ENCODE results near the gene PIAS1. TPM values are rescaled to one million over a fixed set of nuclear protein-coding genes. Genes with fewer than 3 reads are reported as not detected.
A peak's percentile ranks its signal among the peaks of the same experiment; 100 is the strongest.
"Not testable (repeated sequence)": the region's sequence is repeated elsewhere in the genome, so short reads cannot be mapped to it uniquely, and the experiment has no call there.

Gene PIAS1
- total RNA-seq (2014; rRNA removed; shearing (Covaris generic)): 23.0 and 26.9 TPM in 2 replicates
- 12.5 and 18.0 TPM in 2 replicates for polyA plus RNA-seq (2015; cell fraction: cytosol; rRNA removed)
- polyA plus RNA-seq (2015; cell fraction: nucleus; rRNA removed): 39.9 and 41.2 TPM in 2 replicates

DNA sequence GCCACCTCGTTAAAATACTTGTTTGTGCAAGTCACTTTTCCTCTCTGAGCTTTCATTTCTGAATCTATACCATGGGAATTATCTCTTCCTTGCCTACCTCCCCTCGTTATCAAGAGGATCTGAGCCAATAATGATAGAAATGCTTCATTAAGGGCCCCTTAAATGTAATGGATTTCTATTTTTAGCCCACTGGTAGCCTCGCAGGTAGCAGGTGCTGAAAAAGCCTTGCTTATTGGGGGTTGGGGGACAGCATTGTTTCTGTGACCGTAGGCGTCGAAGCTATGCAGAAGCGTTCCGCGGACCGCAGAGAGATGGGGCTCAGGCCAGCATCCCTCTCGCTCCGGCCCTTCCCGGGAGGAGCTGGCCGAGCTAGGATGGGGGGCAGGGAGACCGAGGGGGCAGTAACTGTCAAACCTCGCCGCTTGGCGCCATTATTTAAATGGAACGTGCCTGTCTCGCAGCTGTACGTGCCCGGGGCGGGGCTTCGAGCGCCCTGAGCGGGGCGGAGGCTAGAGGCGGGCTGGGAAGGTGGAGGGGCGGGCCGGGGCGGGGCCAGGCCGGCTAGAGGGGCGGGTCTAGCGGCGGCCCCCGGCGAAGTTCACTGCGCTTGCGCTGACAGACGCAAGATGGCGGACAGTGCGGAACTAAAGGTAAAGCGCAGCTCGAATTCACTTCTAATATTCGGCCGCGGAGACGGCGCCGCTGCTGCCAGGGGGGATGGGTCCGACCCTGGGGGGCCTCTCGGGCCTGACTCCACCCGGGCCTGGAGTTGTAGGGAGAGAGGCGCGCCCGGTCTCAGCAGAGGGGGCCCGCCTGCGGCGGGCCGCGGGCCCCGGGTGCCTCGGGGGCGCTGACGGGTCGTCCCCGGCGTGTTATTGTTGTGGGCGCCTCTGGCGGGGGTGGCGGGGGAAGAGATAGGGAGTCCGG lies at the start of gene PIAS1:
TSS of gene PIAS1 (plus strand) at position 615 of the 927 bp plus-strand sequence. CDS start at position 627, 12 bp downstream.
- in situ Hi-C loops (cut with HindIII; ENCODE audit: low pct_unique_long_range_greater_than_20kb, low sequenced_read_pairs): no loop called here

DNA sequence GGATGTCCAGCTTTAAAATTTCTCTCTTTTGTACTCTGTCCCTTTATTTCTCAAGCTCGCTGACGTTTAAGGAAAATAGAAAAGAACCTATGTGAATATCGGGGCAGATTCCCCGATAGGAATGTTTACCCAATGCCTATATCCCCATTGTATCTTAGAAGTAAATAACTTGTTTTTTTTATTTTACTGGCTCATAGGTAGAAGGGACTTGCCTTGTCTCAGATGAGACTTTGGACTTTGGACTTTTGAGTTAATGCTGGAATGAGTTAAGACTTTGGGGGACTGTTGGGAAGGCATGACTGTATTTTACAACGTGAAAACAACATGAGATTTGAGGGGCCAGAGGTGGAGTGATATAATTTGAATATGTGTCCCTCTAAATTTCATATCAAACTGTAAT lies 46.5 kb upstream of the PIAS1 start:
- DNase-seq (ENCODE audit: low read depth, low spot score); in situ Hi-C loops (cut with HindIII; ENCODE audit: low pct_unique_long_range_greater_than_20kb, low sequenced_read_pairs): not testable (repeated sequence)

More for the DNA sequence above, at the start of gene PIAS1:
- DNase-seq (ENCODE audit: low read depth, low spot score): peak; percentile 92

- in situ Hi-C loops (cut with HindIII; ENCODE audit: low pct_unique_long_range_greater_than_20kb, low sequenced_read_pairs): no loop called here
- DNase-seq (ENCODE audit: low read depth, low spot score): no peak
Measured at GRCh38 chr15:68010361-68011153, 43.6 kb upstream of the PIAS1 start.

DNA sequence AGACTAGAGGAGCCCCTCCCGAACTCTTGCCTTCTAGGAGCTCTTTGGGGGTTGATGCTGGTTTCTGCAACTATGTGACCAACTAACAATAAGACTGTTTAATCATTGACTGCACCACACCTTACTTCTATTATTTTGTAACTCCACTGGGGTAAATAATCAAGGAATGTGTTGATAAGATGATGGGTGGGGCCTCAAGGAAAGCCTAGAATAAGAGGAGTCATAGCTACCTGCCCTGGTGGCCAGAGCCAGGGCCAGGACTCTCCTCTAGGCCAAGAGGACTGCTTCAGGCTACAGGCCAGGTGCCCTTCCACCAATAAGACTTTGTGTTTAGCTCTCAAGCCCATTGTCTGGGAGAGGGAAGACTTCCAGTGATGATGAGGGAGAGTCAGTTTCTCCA lies 41.2 kb upstream of the PIAS1 start:
- DNase-seq (ENCODE audit: low read depth, low spot score): no peak
- in situ Hi-C loops (cut with HindIII; ENCODE audit: low pct_unique_long_range_greater_than_20kb, low sequenced_read_pairs): no loop called here

DNA sequence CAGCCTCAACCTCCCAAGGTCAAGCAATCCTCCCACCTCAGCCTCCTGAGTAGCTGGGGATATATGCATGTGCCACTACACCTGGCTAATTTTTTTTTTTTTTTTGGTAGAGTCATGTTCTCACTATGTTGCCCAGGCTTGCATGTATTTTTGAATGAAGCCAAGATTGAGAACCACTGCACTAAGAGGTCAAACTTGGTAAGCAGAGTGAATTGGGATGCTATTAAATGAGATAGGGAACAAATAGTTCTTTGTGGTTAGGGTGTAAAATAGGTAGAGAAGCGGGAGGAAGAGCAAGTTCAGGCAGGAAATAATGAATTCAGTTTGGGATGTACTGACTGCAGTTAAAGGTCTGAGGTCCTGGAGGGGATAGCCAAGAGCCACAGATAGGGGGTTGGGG lies 39.9 kb upstream of the PIAS1 start:
- no peak for DNase-seq (ENCODE audit: low read depth, low spot score)
- in situ Hi-C loops (cut with HindIII; ENCODE audit: low pct_unique_long_range_greater_than_20kb, low sequenced_read_pairs): no loop called here

DNA sequence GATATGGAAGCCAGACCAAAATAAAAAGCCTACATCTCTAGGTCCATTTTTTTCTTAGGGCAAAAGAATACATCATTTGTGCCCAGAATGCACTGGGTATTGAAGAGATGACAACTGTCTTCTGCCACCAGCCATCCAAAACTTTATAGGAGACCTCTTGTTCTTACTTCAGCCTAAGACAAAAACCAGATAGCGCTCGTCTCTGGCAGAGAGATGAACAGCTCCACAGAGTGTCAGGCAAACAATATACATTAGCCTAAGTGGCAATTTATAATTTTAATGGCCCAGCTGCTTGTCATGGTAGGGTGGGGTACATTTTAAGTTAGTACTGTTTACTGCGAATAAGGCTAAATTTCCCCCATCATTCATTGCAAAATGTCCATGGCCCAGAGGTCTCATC lies 38.9 kb upstream of the PIAS1 start:
- no peak for DNase-seq (ENCODE audit: low read depth, low spot score)

DNA sequence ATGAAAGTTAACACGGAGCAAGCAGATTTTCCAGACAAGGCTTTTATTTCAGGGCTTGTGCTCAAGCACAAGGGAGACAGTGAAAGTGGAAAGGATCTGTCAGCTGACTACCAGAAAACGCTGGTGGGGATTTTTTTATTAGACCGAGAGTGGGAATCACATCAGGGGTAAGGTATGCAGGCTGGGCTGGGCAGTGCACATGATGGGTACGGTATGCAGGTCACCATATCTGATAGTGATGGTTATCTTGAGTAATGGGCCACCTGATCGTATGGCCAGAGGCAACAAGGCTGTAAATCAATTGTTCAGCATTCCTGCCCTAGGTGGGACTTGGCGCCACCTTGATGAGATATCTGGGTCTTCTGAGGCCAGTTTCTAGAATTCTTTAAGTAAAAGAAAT lies 36.9 kb upstream of the PIAS1 start:
- no peak for DNase-seq (ENCODE audit: low read depth, low spot score)
- in situ Hi-C loops (cut with HindIII; ENCODE audit: low pct_unique_long_range_greater_than_20kb, low sequenced_read_pairs): no loop called here

More for the DNA sequence above, 38.9 kb upstream of the PIAS1 start:
- in situ Hi-C loops (cut with HindIII; ENCODE audit: low pct_unique_long_range_greater_than_20kb, low sequenced_read_pairs): no loop called here

DNA sequence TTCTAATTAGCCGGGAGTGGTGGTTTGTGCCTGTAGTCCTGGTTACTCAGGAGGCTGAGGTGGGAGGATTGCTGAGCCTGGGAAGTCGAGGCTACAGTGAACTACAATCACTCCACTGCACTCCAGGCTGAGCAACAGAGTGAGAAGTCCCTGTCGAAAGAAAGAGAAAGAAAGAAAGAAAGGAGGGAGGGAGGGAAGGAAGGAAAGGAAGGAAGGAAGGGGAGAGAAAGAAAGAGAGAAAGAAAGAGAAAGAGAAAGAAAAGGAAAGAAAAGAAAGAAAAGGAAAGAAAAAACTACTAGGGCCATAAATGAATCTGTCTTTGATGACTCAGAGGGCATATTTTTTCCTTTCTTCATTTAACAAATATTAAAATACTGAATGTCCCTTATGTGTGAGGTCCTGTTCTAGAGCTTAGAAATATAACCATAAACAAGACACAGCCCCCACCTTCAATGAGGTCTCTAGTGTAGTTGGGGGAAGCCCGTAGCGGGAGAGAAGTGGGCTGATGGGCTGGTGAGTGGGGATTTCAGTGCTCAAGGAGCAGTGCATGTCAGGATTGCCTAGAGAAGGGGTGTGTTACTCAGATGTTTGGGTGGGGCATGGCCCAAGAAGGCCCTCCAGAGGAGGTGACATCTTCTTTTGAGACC lies 35.2 kb upstream of the PIAS1 start:
- in situ Hi-C loops (cut with HindIII; ENCODE audit: low pct_unique_long_range_greater_than_20kb, low sequenced_read_pairs): no loop called here
- no peak for DNase-seq (ENCODE audit: low read depth, low spot score)

DNA sequence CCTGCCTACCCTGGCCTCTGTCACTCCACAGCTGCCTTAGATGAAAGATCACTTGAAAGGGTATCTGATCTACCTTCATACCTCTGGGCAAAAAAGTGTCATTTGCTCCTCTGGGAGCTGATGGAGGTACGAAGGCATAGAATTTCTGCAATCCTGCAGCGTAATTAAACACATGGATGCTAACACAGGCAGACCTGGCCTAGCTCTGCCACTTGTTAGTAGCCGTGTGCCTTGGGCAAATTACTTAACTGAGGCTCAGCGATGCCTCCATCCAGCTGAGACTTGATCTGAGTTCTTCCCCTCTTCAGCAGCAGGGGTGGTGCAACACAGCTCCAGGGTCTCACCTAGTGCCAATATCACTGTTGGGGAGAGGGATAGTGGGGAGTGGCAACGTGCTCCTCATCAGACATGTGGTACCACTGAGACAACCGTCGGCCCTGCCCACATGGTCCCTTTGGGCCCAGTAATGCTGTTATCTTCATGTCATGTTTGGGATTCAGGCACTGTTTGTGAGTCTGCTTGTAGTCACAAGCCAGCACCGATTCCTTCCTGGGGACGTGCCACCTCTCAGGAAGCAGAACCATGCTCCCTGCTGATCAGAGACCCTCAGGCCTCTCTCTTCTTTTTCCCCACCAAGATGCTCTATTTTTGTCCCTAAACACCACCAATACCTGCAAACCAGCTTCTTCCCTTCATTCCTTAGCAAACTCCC lies 34.1 kb upstream of the PIAS1 start:
- DNase-seq (ENCODE audit: low read depth, low spot score): no peak
- in situ Hi-C loops (cut with HindIII; ENCODE audit: low pct_unique_long_range_greater_than_20kb, low sequenced_read_pairs): no loop called here

GRCh38 chr15:68020685-68021084 lies 33.4 kb upstream of the PIAS1 start:
- in situ Hi-C loops (cut with HindIII; ENCODE audit: low pct_unique_long_range_greater_than_20kb, low sequenced_read_pairs): no loop called here
- DNase-seq (ENCODE audit: low read depth, low spot score): no peak

DNA sequence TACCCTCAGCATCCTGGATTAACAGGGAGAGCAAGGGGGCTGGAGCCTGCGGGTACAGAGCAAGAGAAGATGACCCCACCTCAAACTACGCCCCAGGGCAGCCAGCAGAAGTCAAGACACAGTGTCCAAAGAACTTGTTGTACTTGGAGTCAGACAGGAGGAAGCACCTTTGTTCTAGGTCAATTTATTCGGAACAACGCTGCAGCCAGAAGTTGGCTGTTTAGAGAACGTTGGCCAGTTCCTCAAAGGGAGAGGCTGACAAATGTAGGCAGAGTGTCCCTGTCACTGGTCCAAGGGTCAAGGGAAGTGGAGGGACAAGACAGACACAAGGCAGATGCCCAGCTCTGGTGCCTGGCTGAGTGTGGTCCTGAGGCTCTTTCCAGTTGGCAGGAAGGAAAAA lies 32.1 kb upstream of the PIAS1 start:
- no peak for DNase-seq (ENCODE audit: low read depth, low spot score)
- in situ Hi-C loops (cut with HindIII; ENCODE audit: low pct_unique_long_range_greater_than_20kb, low sequenced_read_pairs): no loop called here

DNA sequence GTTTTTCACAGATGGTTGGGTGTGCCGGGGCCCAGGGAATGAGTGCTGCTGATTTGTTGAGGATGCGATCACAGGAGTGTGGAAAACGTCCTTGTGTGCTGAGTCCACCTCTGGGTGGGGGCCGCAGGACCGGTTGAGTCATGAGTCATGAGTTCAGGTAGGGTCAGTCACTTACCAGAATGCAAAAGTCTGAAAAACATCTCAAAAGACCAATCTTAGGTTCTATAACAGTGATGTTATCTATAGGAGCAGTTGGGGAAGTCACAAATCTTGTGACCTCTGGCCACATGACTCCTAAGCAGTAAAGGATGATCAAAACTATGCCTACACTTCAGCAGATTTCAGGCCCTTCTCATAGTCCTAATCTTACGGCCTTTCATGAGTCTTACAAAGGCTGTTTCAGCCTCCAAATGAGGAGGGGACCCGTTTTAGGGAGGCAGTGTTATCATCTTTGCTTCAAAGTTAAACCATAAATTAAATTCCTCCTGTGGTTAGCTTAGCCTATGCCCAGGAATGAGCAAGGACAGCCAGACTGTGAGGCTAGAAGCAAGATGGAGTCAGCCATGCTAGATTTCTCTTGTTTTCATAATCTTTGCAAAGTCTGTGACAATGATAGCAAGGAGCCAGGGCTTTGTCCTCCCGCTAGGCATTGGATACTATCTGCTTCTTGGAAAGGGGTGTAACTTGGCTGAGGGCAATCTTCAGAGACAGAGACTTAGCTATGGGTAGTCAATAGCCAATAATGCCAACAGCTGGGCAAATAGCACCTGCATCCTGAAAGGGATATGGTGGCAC lies 30.6 kb upstream of the PIAS1 start:
- DNase-seq (ENCODE audit: low read depth, low spot score): no peak
- in situ Hi-C loops (cut with HindIII; ENCODE audit: low pct_unique_long_range_greater_than_20kb, low sequenced_read_pairs): no loop called here

DNA sequence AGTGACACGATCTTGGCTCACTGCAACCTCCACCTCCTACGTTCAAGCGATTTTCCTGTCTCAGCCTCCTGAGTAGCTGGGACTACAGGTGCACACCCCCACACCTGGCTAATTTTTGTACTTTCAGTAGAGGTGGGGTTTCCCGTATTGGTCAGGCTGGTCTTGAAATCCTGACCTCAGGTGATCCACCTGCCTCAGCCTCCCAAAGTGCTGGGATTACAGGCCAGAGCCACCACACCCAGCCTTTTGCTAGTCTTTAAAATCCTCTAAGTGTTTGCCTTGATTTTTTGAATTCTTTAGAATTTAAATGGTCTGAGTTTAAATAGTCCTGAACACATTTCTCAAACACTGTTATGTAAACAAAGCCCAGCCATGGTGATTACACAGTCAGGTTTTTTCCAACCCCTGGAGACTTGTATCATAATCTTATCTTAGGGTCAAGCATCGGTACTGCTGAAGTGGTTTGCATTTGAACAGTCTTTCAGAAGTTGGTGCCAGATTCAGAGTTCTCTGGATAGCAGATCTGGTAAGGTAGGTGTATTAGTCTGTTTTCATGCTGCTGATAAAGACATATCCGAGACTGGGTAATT lies 28.2 kb upstream of the PIAS1 start:
- in situ Hi-C loops (cut with HindIII; ENCODE audit: low pct_unique_long_range_greater_than_20kb, low sequenced_read_pairs): no loop called here
- no peak for DNase-seq (ENCODE audit: low read depth, low spot score)

- in situ Hi-C loops (cut with HindIII; ENCODE audit: low pct_unique_long_range_greater_than_20kb, low sequenced_read_pairs): no loop called here
- no peak for DNase-seq (ENCODE audit: low read depth, low spot score)
Measured at GRCh38 chr15:68027388-68027787, 26.7 kb upstream of the PIAS1 start.

DNA sequence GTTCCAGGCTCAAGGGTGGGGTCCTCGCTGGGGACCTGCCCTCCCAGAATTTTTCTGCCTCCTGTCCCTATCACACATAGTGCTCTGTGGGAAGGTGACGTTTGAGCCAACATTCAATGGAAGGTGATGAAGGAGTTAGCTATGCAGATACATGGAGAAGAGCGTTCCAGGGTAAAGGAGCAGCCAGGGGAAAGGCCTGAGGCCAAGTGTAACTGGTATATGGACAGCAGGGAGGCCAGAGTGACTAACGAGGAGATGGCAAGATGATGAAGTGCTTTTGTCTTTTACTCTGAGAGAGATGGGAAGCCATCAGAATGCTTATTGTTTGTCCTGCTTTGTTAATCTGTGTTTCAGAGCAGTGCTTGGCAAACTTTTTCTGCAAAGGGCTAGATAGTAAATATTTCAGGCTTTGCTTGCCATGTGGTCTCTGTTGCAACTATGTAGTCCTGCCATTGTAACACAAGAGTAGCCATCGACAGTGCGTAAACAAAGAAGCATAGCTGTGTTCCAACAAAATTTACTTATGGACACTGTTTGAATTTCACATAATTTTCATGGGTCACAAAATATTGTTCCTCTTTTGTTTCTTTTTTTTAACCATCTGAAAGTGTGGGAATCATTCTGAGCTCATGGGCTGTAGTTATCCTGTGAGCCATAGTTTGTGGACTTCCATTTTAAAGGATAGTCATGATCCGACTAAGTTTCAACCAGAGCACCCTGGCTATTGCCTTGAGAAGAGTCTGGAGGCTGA lies 25.8 kb upstream of the PIAS1 start:
- in situ Hi-C loops (cut with HindIII; ENCODE audit: low pct_unique_long_range_greater_than_20kb, low sequenced_read_pairs): no loop called here
- DNase-seq (ENCODE audit: low read depth, low spot score): no peak

DNA sequence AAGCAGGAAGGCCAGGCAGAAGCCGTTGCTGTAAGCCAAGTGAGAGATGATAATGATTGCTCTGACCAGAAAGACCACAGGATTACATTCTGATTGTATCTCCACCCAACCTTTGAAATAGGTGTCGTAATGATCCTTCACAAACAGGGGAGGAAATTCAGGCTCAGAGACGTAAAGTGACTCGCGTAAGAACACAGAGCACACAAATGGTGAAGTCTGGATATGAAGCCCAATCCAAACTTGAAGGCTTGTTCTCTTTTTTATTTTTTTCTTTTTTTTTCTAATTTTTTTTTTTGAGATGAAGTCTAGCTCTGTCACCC lies 25.3 kb upstream of the PIAS1 start:
- DNase-seq (ENCODE audit: low read depth, low spot score): no peak
- in situ Hi-C loops (cut with HindIII; ENCODE audit: low pct_unique_long_range_greater_than_20kb, low sequenced_read_pairs): no loop called here
